Calu3 (cell line): ENCODE measurements around the gene AADACL4. TPM values are rescaled to one million over a fixed set of nuclear protein-coding genes. Genes with fewer than 3 reads are reported as not detected.

Source experiments
- BruUV-seq: library from RNA; stranded (reverse); fragments of 400-500 nt; replicated peaks from 2 replicates; lab custom pipeline; 2021; lab: Mats Ljungman, UMichigan
- CTCF ChIA-PET: fragments of 300-600 bp; sonication (Branson Sonifier 250); formaldehyde crosslinking; loops from one replicate; lab custom pipeline; 2022; ENCODE audit warnings: antibody characterized with exemption; lab: Charles Lee
- DNase-seq: peaks from one replicate; pipeline ENCODE4 v3.0.0; 2022
- H3K27ac Mint-ChIP-seq: one replicate; pipeline ENCODE4 v1.8.0; 2022; ENCODE audit warnings: mixed read lengths; ENCODE audit not compliant: unreplicated experiment
- H3K27me3 Mint-ChIP-seq: one replicate; pipeline ENCODE4 v1.8.0; 2022; ENCODE audit warnings: mixed read lengths; ENCODE audit not compliant: unreplicated experiment
- H3K36me3 Mint-ChIP-seq: one replicate; pipeline ENCODE4 v1.8.0; 2022; ENCODE audit warnings: mild to moderate bottlenecking, moderate library complexity, mixed read lengths; ENCODE audit not compliant: insufficient read depth, unreplicated experiment
- H3K4me1 Mint-ChIP-seq: one replicate; pipeline ENCODE4 v1.8.0; 2022; ENCODE audit warnings: mild to moderate bottlenecking, low read depth, mixed read lengths; ENCODE audit not compliant: unreplicated experiment
- H3K4me3 Mint-ChIP-seq: one replicate; pipeline ENCODE4 v1.8.0; 2022; ENCODE audit warnings: mild to moderate bottlenecking, low read depth, moderate library complexity, mixed read lengths; ENCODE audit not compliant: unreplicated experiment
- H3K9me3 Mint-ChIP-seq: one replicate; pipeline ENCODE4 v1.8.0; 2022; ENCODE audit warnings: low read depth, mixed read lengths; ENCODE audit not compliant: unreplicated experiment
- CTCF ChIP-seq: fragments of 200-600 bp; IDR thresholded peaks from one replicate; pipeline ENCODE4 v1.8.0; 2022; ENCODE audit warnings: antibody characterized with exemption; ENCODE audit not compliant: unreplicated experiment
- intact Hi-C: fragments of 100-400 bp; cut with micrococcal nuclease; formaldehyde crosslinking; loops from one replicate; pipeline ENCODE4 v1.10.0; 2022; ENCODE audit not compliant: unreplicated experiment
- total RNA-seq: library from RNA; stranded (reverse); gene quantifications from 2 replicates; pipeline ENCODE4 v1.2.3, GENCODE V29; 2022

The AADACL4 gene
- total RNA-seq, 1 experiment from 2014 or later: not detected

DNA sequence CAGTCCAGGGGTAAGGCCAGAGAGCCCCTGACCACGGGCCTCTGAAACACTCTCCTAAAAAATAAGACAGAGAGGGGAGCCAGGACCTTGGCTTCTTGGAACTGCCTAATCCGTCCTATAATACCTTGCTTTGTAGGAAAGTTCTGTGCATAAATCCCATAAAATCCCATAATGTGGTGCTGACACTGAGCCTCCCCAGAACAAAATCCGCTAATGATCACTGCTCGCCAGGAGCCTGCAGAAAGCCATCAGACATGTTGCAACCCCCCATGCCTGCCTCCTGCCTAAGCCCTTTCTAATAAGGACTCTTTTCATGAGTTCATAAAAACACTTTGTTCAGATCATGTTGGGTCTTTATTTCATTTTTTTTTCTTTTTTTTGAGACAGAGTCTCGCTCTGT lies 16.6 kb upstream of the AADACL4 start:
- H3K27ac Mint-ChIP-seq: no peak overlapping the region
- peaks cover 12% of the 10 kb centered on the region for H3K36me3 Mint-ChIP-seq
- intact Hi-C loops: no loop called here
- no peak overlapping the region for H3K4me3 Mint-ChIP-seq
- no peaks in the 10 kb centered on the region for H3K9me3 Mint-ChIP-seq
- no TSS peak for BruUV-seq
- H3K4me1 Mint-ChIP-seq: no peaks in the 10 kb centered on the region
- no peak for TF ChIP-seq CTCF
- no peak for DNase-seq
- no peaks in the 10 kb centered on the region for H3K27me3 Mint-ChIP-seq
- CTCF ChIA-PET: no interaction called here

DNA sequence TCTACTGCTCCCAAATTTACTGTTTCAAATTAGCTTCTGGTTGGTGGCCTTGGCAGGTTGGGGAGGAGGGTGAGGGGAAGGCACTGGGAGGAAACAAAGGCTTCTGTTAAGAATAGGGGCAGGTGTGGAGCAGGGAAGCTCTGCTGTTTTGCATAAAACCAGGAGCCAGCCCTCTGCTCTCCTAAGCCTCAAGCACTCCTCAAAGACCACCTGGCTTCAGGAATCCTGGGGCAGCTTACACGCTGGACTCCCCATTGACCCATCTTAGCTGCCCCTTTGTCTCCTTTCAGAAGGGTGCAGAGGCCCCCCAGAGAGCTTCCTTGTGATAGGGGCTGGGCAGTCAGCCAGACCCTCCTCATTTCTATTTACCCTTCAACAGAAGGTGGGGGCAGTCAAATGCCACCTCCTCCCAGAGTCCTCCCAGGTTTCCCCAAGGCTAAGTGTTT lies 14.4 kb upstream of the AADACL4 start:
- no peak overlapping the region for H3K27ac Mint-ChIP-seq
- H3K4me1 Mint-ChIP-seq: no peaks in the 10 kb centered on the region
- H3K27me3 Mint-ChIP-seq: no peaks in the 10 kb centered on the region
- intact Hi-C loops: no loop called here
- DNase-seq: no peak
- CTCF ChIA-PET: no interaction called here
- no peaks in the 10 kb centered on the region for H3K9me3 Mint-ChIP-seq
- BruUV-seq: no TSS peak
- no peak for TF ChIP-seq CTCF
- peaks cover 4% of the 10 kb centered on the region for H3K36me3 Mint-ChIP-seq
- H3K4me3 Mint-ChIP-seq: no peak overlapping the region

DNA sequence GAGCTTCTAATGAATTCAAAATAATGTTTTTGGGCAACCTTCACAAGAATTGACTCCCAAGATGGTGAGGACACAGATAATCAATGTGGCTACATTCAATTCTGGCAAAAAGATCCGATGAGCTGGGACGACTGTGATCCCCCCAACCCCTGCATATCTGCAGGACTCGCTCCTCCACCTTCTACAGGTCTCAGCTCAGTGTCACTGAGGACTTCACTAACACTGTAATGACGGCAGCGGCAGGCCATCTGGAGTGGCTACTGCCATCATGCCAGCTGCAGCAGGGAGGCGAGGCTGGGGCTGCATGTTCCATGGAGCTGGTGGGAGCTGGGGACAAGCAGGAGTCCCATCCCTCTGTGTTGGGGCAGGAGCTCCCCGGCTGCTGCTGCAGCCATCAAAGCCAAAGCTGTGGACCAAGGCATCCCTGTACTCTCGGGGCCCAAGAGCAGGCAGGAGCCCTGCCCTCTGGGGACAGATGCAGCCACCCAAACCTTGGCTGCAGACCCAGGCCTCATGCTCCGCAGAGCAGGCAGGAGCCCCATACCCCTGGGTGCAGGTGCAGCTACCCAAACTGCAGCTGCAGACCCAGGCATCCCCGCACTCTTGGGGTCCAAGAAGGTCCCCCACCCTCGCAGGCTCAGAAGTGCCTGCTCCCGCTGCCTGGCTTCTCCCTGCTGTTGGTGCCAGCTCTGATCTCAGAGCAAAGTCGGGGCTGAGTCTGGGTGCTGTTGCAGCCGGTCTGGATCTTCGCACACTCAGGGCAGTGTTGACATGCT lies 13.7 kb upstream of the AADACL4 start:
- no peak overlapping the region for H3K4me3 Mint-ChIP-seq
- H3K36me3 Mint-ChIP-seq: peaks cover under 1% of the 10 kb centered on the region
- no peaks in the 10 kb centered on the region for H3K27me3 Mint-ChIP-seq
- CTCF ChIA-PET: no interaction called here
- H3K27ac Mint-ChIP-seq: no peak overlapping the region
- no peaks in the 10 kb centered on the region for H3K4me1 Mint-ChIP-seq
- no TSS peak for BruUV-seq
- DNase-seq: no peak
- no peaks in the 10 kb centered on the region for H3K9me3 Mint-ChIP-seq
- TF ChIP-seq CTCF: no peak
- intact Hi-C loops: no loop called here

DNA sequence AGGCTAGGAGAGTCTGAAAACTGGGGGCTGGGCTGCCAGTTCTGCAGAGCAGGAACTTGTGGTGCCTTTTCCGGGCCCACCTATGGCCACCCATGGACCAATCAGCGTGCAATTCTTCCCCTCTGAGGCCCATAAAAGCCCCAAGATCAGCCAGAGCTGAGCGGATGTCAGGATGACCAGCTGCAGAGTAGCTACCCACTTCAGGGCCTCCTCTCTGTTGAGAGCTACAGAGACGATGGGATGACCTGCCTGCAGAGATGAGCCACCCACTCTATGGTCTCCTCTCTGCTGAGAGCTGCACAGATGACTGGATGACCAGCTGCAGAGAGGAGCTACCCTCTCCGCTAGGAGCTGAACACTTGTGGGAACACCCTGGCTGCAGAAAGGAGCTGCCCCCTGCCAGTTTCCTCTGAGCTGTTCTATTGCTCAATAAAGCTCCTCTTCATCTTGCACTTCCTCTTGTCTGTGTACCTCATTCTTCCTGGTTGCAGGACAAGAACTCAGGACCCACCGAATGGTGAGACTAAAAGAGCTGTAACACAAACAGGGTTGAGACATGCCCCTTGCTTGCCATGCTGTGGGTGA lies 12.8 kb upstream of the AADACL4 start:
- no TSS peak for BruUV-seq
- intact Hi-C loops: no loop called here
- CTCF ChIA-PET: no interaction called here

More for the DNA sequence above, 12.8 kb upstream of the AADACL4 start:
- Mint-ChIP-seq H3K4me3 (no peak overlapping the region), H3K27me3 (no peaks in the 10 kb centered on the region), H3K4me1 (no peaks in the 10 kb centered on the region), H3K9me3 (no peaks in the 10 kb centered on the region), H3K27ac (no peak overlapping the region), H3K36me3 (no peaks in the 10 kb centered on the region)
- TF ChIP-seq CTCF: no peak
- no peak for DNase-seq
